Panc1 (cell line): Measurements from ENCODE around the gene CLBA1. TPM values are rescaled to one million over a fixed set of nuclear protein-coding genes. Genes with fewer than 3 reads are reported as not detected.
A peak's percentile ranks its signal among the peaks of the same experiment; 100 is the strongest.

ENCODE experiments used
- ATAC-seq: fragments of 200-7000 bp; cut with Tn5 transposase; 2 replicates; pipeline ENCODE4 v1.9.1; 2020; ENCODE audit warnings: mild to moderate bottlenecking, moderate library complexity
- BruUV-seq: library from RNA; stranded (reverse); fragments of 400-500 nt; replicated peaks from 2 replicates; lab custom pipeline; 2021; lab: Mats Ljungman, UMichigan
- CTCF ChIA-PET: fragments of 300-600 bp; sonication (Branson Sonifier 250); formaldehyde crosslinking; loops from one replicate; lab custom pipeline; 2022; ENCODE audit warnings: antibody characterized with exemption; lab: Charles Lee
- POLR2A ChIA-PET: fragments of 300-600 bp; sonication (Branson Sonifier 250); formaldehyde crosslinking; loops from one replicate; lab custom pipeline; 2022; ENCODE audit warnings: antibody characterized with exemption; lab: Charles Lee
- DNase-seq: peaks from one replicate; pipeline ENCODE4 v3.0.0-alpha.2; 2010; ENCODE audit warnings: low read depth, low spot score
- H3K27ac ChIP-seq: 2 replicates; pipeline ENCODE4 v1.5.1; 2011; ENCODE audit warnings: mild to moderate bottlenecking, low read length, inconsistent platforms
- H3K27me3 ChIP-seq: fragments of 200-500 bp; sonication (Bioruptor generic); 2 replicates; pipeline ENCODE4 v1.6.0; 2014; ENCODE audit warnings: low read length, inconsistent platforms; ENCODE audit not compliant: control insufficient read depth, insufficient read depth
- H3K36me3 ChIP-seq: fragments of 200-500 bp; sonication (Bioruptor generic); 2 replicates; pipeline ENCODE4 v1.5.1; 2014; ENCODE audit warnings: inconsistent platforms, mild to moderate bottlenecking, low read length, moderate library complexity; ENCODE audit not compliant: control insufficient read depth, insufficient read depth
- H3K4me1 ChIP-seq: 2 replicates; pipeline ENCODE4 v1.5.1; 2011; ENCODE audit warnings: inconsistent platforms, mild to moderate bottlenecking, low read length, moderate library complexity; ENCODE audit not compliant: control insufficient read depth, insufficient read depth
- H3K4me3 ChIP-seq, 2 experiments: 2 replicates each; pipeline ENCODE4 v1.5.1; 2011 to 2012; ENCODE audit warnings: low read depth in 2 of 2, low read length in 2 of 2, mild to moderate bottlenecking in 2 of 2, inconsistent platforms in 1 of 2, moderate library complexity in 1 of 2
- H3K9me3 ChIP-seq: fragments of 200-500 bp; sonication (Bioruptor generic); 2 replicates; pipeline ENCODE4 v1.5.1; 2014; ENCODE audit warnings: low read depth, mild to moderate bottlenecking, inconsistent platforms, low read length, moderate library complexity; ENCODE audit not compliant: control insufficient read depth, insufficient read depth
- POLR2AphosphoS5 ChIP-seq: IDR thresholded peaks from 2 replicates; pipeline ENCODE4 v1.6.1; 2012; ENCODE audit warnings: mild to moderate bottlenecking, low read depth, low read length, moderate library complexity
- REST ChIP-seq, 2 experiments: IDR thresholded peaks; 2 replicates each; pipeline ENCODE4 v1.6.1; 2011 to 2012; ENCODE audit warnings: low read depth in 2 of 2, control low read depth in 1 of 2, low read length in 1 of 2, mild to moderate bottlenecking in 1 of 2, moderate library complexity in 1 of 2; ENCODE audit not compliant: insufficient read depth in 1 of 2
- SIN3A ChIP-seq: IDR thresholded peaks from 2 replicates; pipeline ENCODE4 v1.6.1; 2012; ENCODE audit warnings: low read depth, mild to moderate bottlenecking, low read length, moderate library complexity, borderline replicate concordance; ENCODE audit not compliant: insufficient read depth
- TCF7L2 ChIP-seq: IDR thresholded peaks from 2 replicates; pipeline ENCODE4 v1.6.1; 2011; ENCODE audit warnings: mild to moderate bottlenecking, low read depth, low read length, inconsistent platforms
- in situ Hi-C: cut with HindIII; loops from 2 replicates; pipeline ENCODE4 v1.10.0; 2016; ENCODE audit warnings: low sequenced_read_pairs, low pct_unique_long_range_greater_than_20kb
- intact Hi-C: fragments of 100-400 bp; cut with micrococcal nuclease; formaldehyde crosslinking; loops from one replicate; pipeline ENCODE4 v1.10.0; 2022; ENCODE audit not compliant: unreplicated experiment
- total RNA-seq: library from RNA; stranded (reverse); gene quantifications from one replicate; pipeline ENCODE4 v1.2.1, GENCODE V29; 2021; ENCODE audit not compliant: unreplicated experiment
- TF ChIP-seq, protein P1 (sequence below): fragments of 450-650 bp; IDR thresholded peaks from 2 replicates; pipeline ENCODE4 v1.5.1; 2017; ENCODE audit warnings: mild to moderate bottlenecking

The CLBA1 gene
- total RNA-seq, 1 experiment from 2014 or later: 13.8 TPM

- Histone ChIP-seq H3K4me3 (no peak overlapping the region), H3K9me3 (no peaks in the 10 kb centered on the region), H3K36me3 (peaks cover 4% of the 10 kb centered on the region; the same call in 1 of the 2 replicates), H3K27ac (no peak overlapping the region), H3K27me3 (no peaks in the 10 kb centered on the region), H3K4me1 (no peaks in the 10 kb centered on the region)
- in situ Hi-C loops: no loop called here
- no peak for ATAC-seq
- no peak for DNase-seq
- CTCF ChIA-PET: no interaction called here
- TSS peak; percentile 92 for BruUV-seq
- intact Hi-C loops: no loop called here
- TF ChIP-seq SIN3A (no peak), REST (IDR thresholded peaks at IDR 0.05; ENCODE audit: insufficient read depth in 1 of 2, low read depth in 2 of 2, low read length in 1 of 2) (no peak), TCF7L2 (no peak), POLR2AphosphoS5 (no peak; the same call in 1 of the 2 replicates)
- TF ChIP-seq, protein P1, sequence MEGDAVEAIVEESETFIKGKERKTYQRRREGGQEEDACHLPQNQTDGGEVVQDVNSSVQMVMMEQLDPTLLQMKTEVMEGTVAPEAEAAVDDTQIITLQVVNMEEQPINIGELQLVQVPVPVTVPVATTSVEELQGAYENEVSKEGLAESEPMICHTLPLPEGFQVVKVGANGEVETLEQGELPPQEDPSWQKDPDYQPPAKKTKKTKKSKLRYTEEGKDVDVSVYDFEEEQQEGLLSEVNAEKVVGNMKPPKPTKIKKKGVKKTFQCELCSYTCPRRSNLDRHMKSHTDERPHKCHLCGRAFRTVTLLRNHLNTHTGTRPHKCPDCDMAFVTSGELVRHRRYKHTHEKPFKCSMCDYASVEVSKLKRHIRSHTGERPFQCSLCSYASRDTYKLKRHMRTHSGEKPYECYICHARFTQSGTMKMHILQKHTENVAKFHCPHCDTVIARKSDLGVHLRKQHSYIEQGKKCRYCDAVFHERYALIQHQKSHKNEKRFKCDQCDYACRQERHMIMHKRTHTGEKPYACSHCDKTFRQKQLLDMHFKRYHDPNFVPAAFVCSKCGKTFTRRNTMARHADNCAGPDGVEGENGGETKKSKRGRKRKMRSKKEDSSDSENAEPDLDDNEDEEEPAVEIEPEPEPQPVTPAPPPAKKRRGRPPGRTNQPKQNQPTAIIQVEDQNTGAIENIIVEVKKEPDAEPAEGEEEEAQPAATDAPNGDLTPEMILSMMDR: no peak
- POLR2A ChIA-PET: no interaction called here
These were observed 32.5 kb upstream of the CLBA1 start for GRCh38 chr14:104953097-104953496.

DNA sequence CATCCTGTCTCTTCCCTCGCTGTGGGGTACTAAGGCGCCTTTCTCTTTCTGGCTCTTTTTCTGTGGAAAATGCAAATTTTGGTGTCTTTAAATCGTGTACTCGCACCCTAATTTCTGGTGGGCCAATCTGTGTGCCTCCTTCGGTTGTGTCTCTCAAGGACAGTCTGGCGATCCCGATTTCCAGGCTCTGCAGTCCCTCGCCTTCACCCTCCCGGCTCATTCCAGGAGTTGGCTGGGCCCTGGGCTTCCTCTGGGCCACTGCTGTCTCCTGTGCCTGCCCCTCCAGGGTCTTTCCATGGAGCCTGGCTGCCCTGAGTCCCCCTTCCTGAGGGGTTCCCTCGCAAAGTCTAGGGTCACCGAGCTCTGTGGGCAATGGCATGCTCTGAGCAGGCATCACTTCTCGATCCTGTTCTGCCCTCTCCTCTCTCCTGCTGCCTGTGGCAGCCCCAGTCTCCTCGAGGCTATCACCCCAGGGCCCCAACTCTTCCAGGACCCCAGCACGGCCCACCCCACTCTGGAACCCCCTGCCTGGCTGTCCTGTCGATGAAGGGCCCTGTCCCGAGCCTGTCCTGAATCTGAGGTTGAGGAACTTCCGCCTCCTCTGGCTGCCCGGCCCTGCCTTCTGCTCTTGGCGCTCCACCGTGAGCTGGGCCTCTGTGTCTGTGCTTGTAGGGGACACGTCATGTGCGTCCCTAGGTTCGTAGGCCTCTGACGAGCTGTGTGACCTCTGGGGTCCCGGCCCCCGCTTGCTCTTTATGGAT is 31.5 kb upstream of the CLBA1 start:
- intact Hi-C loops: no loop called here
- ATAC-seq: no peak
- Histone ChIP-seq H3K9me3 (no peaks in the 10 kb centered on the region), H3K4me3 (no peak overlapping the region), H3K27ac (no peak overlapping the region), H3K36me3 (peaks cover 4% of the 10 kb centered on the region; the same call in 1 of the 2 replicates), H3K4me1 (no peaks in the 10 kb centered on the region), H3K27me3 (no peaks in the 10 kb centered on the region)
- in situ Hi-C loops: no loop called here
- CTCF ChIA-PET: no interaction called here
- POLR2A ChIA-PET: no interaction called here
- BruUV-seq: no TSS peak
- no peak for TF ChIP-seq TCF7L2
- no peak for DNase-seq

- ATAC-seq (no peak), DNase-seq (no peak)
- POLR2A ChIA-PET: no interaction called here
- no peak overlapping the region for H3K27ac ChIP-seq
- no peaks in the 10 kb centered on the region for H3K9me3 ChIP-seq
- CTCF ChIA-PET: no interaction called here
- in situ Hi-C loops: no loop called here
- intact Hi-C loops: no loop called here
- H3K36me3 ChIP-seq: peaks cover 4% of the 10 kb centered on the region; the same call in 1 of the 2 replicates
- no peak overlapping the region for H3K4me3 ChIP-seq
- no peaks in the 10 kb centered on the region for H3K4me1 ChIP-seq
- TF ChIP-seq REST (IDR thresholded peaks at IDR 0.05; ENCODE audit: insufficient read depth in 1 of 2, low read depth in 2 of 2, low read length in 1 of 2) (no peak), TCF7L2 (no peak)
- TF ChIP-seq, protein P1: no peak
- H3K27me3 ChIP-seq: no peaks in the 10 kb centered on the region
- no TSS peak for BruUV-seq
These were observed 30.7 kb upstream of the CLBA1 start for GRCh38 chr14:104954746-104955395.
